Tongue (tissue), 2 donors: ENCODE results near the gene SPIN2A. TPM values are rescaled to one million over a fixed set of nuclear protein-coding genes. Genes with fewer than 3 reads are reported as not detected.
"Not testable (repeated sequence)": the region's sequence is repeated elsewhere in the genome, so short reads cannot be mapped to it uniquely, and the experiment has no call there.

Experiments used
- DNase-seq: peaks from one replicate; pipeline ENCODE4 v3.0.0-alpha.2; 2015
- total RNA-seq: library from RNA; depleted of rRNA; stranded (reverse); fragments of >200 nt; gene quantifications from one replicate; pipeline ENCODE4 v1.2.3, GENCODE V29; 2014

SPIN2A gene
- 0.41 TPM for total RNA-seq

DNA sequence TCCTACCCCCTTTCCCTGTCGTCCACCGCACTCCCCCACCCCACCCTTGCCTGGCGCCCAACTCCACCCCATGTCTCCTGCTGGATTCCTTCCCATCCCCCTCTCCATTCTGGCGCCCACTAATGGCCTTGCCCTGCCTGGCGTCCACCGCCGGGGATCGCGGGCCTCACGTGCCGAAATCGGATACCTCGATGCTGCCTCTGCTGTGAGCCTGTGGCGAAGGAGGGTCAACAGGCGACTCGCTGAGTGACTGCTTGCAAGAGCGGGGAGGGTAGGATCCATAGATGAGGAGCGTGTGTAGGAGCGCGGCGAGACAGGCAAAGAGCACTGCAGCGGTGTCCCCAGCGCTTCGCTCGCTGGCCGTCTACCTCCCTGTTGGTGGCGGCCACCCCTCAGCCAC, at the start of gene SPIN2A:
Gene SPIN2A (minus strand): TSS at position 325 of the 400 bp plus-strand sequence. CDS start 800 bp downstream, outside the sequence.
- DNase-seq = peak; percentile 45

DNA sequence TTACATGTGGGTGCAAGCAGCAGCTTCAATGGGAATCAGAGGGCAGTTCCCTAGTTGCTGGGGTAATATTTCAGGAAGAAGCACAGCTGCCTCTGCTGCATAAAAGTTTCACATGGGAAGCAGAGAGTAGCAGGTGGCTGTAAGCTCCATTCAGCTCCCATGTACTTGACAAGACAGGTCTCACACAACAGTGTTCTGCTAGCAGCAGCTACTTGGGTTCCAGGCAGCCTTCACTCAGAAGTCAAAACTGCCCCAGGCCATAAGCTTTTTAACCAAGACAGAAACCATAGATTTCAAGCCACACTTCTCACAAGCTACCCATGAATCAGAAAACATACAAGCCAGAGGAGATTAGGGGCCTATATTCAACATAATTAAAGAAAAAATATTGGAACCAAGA, 41.4 kb upstream of the SPIN2A start:
- DNase-seq = peak; percentile 0

DNA sequence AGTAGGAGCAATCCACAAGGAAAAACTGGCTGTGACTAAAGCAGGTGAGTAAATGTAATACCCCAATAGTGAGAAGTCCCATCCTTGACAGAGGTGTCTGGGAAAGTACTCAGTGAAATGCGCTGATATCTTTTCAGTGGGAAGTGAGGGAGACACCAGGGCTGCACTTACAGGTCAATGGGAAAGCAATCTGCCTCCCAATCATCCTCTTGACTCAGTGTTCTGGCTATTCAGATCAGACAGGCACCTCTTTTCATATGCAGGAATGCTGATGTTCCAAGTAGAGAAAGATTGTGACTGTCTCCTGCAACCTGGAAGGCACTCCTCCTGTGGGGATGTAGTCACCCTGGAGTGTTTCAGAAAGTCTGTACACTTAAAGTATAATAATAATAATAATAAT, 39.9 kb upstream of the SPIN2A start:
- DNase-seq = no peak

DNA sequence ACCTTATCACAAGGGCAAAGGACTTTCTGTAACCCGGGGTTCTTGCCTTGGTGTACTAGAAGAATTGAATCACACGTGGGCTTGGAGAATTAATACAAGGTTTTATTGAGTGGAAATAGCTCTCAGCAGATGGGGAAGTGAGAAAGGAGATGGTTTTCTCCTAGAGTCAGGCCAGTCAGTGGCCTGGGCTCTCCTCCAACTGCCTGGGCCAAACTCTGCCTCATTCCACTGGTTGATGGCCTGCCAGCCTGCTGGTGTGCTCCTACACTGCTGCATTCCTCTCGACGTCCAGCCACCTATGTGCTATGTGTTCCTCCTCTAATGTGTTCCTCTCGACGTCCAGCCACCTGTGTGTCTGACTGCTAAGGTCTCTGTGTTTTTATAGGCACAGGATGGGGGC, 35.3 kb upstream of the SPIN2A start:
- DNase-seq = no peak

DNA sequence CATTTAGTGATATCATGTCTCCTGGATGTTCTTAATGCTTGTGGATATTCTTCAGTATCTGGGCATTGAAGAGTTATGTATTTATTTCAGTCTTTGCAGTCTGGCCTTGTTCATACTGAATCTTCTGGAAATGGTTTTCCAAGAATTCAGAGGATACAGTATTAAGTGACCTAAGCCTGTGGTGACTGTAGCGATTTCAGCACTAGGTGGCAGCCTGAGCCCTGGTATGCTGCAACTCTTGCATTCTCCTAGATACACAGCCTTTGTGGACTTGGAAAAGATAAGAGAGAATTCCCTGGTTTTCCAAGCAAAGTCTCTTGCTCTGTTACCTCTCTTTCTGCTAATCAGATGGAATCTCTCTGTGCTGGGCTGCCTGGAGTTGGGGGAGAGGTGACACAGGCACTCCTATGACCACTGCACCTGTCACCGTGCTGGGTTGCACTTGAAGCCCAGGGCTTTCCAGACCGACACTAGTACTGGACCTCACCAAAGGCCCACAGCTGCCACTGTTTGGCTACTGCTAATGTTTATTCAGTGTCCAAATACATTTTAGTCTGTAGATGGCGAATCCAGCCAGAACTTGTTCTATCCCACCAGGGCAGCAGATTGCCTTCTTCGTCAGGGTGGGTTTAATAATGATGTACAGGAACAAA, 19.3 kb upstream of the SPIN2A start:
- no peak for DNase-seq

DNA sequence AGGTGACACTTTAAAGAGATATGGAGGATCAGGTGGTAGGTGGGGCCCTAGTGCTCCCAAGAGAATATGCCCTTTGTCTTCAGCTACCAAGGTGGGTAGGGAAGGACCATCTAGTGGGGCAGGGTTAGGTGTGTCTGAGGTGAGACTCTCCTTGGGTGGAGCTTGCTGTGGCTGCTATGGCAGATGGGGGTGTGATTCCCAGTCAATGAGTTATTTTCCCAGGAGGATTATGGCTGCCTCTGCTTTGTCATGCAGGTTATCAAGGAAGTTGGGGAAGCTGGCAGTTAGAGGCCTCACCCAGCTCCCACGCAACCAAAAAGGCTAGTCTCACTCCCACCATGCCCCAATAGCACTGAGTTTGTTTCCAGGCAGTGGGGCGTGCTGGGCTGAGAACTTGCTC, 18.0 kb upstream of the SPIN2A start:
- no peak for DNase-seq

DNA sequence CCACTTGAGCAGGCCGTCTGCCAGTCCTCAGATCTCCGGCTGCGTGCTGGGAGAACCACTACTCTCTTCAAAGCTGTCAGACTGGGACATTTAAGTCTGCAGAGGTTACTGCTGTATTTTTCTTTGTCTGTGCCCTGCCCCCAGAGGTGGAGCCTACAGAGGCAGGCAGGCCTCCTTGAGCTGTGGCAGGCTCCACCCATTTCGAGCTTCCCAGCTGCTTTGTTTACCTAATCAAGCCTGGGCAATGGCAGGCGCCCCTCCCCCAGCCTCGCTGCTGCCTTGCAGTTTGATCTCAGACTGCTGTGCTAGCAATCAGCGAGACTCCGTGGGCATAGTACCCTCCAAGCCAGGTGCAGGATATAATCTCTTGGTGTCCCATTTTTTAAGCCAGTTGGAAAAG, 15.0 kb upstream of the SPIN2A start:
- DNase-seq = not testable (repeated sequence)

DNA sequence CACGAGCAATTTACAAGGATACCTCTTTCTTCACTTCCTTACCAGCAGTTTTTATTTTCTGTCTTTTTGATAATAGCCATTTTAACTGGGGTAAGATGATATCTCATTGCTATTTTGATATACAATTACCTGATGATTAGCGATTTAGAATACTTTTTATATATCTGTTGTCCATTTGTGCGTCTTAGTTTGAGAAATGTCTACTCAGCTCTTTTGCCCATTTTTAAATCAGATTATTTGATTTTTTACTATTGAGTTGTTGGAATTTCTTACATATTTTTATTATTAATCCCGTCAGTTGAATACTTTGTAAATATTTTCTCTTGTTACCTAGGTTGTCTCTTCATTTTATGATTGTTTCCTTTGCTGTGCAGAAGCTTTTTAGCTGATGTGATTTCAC, 1.5 kb upstream of the SPIN2A start:
- no peak for DNase-seq

DNA sequence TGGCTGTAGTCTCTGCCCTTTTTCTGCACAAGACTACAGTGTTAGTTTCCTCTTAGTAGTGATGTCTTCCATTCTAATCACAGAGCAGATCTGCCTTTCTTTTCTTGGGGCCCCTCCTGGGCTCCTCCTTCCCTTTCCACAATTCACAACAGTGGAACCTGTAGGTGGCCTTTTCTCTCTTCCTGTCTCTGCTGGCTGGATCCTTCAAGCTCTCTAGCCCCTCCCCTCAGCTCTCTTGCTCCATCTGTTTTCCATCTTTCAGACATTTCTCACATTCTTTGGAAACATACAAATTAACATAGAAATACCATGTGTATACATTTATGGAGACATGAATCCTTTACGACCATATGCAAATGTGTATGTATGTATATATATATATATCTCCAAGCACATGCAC, 304 bp upstream of the SPIN2A start:
- peak; percentile 66 for DNase-seq

DNA sequence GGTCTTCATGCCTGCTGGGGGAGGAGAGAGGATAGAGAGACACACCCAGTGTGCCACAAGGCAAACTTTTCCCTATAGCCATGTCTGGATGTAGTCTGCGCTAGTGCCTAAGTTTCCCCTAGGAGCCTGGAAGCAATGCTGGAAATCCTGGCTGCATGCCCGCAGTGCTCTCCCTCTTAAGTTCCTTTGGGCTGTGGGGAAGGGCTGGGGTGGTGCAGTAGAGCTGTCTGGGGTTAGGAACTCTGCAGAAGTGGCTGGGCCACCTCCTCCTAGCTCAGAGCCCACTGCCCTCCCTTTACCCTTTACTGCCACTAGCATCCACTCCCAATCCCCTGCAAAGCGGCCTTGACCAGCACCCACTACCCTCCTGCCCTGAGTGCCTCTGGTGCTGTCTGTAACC, 608 bp downstream of the SPIN2A start:
- DNase-seq = not testable (repeated sequence)

DNA sequence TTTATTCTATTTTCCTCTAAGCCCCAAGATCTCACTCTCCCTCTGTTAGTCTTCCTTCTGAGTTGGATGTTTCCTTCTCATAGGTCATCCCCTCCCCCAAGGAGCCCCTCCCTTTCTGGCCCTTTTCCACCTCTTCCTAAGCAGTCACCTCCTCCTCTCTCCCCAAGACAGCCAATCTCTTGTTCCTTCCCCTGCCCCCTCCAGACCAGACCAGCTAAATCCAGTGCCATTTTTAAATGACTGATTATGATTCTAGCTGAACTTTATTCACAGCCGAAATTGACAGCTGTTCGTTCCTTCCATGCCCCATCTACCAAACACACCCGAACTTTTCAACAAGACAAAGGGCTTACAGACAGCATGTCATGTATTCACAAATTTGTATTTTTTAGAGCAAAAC, 1.9 kb downstream of the SPIN2A start:
- DNase-seq = no peak

DNA sequence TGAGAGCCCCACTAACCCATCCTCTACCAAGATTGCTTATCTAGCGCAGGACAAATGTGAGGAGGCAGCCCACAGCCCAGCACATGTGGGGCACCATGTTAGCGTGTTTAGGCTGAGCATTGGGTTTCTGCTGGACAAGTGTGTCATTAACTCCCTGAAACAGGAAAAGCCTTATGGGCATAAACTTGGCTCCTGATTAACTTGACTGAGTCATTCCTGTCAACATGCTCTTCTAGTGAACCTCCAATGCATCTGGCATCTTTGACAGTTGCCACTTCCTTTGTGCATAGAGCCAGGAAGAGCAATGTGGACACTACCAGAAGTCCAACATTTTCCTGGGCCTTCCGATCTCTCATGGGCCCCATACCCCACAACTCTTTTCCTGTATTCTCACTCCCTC, 2.5 kb downstream of the SPIN2A start:
- no peak for DNase-seq

DNA sequence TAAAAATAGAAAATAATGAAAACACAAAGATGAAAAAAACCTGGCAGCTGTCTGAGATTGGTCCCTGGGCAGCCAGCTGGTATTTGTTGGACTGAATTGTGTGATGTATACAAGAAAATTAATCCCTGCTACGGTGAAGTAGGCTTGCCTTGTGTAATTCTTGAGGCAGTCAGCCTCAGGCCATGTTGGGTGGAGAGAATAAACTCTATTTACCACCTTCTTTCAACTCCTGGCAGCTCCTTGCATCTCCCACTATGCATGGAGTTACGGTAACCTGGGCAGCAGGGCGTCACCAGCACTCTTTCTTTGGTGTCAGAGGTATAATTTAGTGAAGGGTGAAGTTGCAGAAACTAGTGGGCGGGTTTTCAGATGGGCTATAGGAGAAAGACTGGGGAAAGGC, 3.5 kb downstream of the SPIN2A start:
- no peak for DNase-seq

DNA sequence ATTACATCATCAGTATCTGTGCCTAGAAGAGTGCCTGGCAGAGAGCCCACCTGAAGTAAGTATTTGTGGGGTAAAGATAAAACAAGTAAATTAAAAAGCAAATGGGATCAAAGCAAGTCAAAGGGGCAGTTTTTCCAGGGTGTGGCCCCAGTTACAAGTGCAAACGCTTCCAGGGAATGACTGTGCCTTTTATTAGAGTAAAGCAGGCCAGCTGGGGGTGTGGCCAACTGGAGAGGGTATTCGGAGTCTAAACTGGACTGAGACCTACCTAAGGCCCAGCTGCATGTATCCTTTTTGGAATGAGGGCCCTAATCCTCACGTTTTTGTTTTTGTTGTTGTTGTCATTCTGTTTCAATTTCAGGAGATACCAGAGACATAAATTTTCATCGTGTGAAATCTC, 3.9 kb downstream of the SPIN2A start:
- DNase-seq = not testable (repeated sequence)

DNA sequence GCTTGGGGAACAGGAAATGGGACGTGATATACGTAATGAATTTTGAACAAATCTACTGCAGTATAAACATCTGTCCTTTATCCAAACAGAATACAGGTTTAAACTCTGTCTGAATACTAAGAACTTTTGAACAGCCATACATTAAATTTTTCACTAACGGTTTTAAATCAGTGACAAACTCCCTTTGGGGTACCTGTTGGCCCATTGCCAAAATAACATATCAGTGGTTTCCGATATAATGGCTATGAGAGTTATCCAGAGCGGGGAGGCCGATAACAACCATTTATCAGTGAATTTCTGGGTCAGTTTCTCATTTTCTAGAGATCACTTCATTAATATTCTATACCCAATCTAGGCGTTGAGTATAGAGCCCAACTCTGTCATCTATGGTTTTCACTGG, 5.2 kb downstream of the SPIN2A start:
- no peak for DNase-seq

DNA sequence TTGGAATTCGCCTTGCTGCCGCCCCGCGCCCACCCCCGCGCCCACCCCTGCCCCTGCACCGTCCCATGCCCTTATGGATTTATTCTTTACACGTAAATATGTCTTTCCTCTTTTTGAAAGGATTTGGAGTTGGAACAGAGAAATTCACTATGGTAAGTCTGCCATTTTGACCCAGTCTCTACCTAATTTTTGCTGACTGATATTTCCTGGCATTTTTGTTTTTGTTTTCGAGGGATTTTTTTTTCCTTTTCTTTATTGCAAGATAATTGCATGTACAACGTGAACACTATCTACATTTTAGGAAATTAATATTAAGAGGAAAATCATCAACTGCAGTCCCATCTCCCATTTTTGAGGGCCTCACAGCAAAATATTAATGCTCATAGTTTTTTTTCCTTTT, 15.4 kb downstream of the SPIN2A start:
- no peak for DNase-seq

DNA sequence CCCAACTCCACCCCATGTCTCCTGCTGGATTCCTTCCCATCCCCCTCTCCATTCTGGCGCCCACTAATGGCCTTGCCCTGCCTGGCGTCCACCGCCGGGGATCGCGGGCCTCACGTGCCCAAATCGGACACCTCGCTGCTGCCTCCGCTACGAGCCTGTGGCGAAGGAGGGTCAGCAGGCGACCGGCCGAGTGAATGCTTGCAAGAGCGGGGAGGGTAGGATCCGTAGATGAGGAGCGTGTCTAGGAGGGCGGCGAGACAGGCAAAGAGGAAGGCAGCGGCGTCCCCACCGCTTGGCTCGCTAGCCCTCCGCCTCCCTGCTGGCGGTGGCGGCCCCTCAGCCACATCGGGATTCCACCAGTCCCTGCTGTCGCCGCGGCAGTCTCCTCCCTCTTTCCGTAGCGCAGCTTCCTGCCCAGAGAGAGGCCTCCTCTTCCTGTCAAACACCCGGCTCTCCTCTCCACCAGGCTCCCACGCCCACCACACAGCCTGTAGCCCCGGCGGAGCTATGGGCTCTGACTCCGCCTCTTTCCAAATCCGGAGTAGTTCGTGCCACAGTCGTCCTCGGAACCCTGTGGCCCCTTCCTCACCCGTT, 15.9 kb downstream of the SPIN2A start, which contains the start of gene SPIN2B:
Gene SPIN2B (minus strand): TSS at position 387 of the 594 bp plus-strand sequence.
- DNase-seq = peak; percentile 91

DNA sequence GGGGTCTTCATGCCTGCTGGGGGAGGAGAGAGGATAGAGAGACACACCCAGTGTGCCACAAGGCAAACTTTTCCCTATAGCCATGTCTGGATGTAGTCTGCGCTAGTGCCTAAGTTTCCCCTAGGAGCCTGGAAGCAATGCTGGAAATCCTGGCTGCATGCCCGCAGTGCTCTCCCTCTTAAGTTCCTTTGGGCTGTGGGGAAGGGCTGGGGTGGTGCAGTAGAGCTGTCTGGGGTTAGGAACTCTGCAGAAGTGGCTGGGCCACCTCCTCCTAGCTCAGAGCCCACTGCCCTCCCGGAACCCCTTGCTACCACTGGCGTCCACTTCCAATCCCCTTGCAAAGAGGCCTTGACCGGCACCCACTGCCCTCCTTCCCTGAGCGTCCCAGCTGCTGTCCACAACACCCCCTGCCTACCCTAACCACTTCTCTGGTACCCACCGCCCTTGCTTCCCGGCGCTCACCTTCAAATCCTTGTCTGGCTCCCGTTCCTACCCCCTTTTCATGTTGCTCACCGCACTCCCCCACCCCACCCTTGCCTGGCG, 16.5 kb downstream of the SPIN2A start:
- DNase-seq = peak; percentile 14

DNA sequence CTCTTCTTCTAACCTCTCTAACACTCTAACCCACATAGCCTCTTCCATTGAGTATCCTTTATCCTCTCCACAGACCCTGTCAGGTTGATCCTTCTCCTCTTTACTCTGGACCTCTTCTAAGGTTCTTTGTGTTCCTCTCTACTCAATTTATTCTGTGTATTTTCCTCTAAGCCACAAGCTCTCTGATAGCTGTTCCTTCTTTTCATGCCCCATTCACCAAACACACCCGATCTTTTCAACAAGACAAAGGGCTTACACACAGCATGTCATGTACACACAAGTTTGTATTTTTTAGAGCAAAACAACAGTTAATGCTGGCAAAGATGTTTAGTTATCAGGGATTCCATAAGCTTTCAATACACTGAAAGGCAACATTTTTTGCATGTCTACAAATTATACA, 17.8 kb downstream of the SPIN2A start:
- DNase-seq = no peak

DNA sequence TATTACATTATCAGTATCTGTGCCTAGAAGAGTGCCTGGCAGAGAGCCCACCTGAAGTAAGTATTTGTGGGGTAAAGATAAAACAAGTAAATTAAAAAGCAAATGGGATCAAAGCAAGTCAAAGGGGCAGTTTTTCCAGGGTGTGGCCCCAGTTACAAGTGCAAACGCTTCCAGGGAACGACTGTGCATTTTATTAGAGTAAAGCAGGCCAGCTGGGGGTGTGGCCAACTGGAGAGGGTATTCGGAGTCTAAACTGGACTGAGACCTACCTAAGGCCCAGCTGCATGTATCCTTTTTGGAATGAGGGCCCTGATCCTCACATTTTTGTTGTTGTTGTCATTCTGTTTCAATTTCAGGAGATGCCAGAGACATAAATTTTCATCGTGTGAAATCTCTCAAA, 19.6 kb downstream of the SPIN2A start:
- not testable (repeated sequence) for DNase-seq

DNA sequence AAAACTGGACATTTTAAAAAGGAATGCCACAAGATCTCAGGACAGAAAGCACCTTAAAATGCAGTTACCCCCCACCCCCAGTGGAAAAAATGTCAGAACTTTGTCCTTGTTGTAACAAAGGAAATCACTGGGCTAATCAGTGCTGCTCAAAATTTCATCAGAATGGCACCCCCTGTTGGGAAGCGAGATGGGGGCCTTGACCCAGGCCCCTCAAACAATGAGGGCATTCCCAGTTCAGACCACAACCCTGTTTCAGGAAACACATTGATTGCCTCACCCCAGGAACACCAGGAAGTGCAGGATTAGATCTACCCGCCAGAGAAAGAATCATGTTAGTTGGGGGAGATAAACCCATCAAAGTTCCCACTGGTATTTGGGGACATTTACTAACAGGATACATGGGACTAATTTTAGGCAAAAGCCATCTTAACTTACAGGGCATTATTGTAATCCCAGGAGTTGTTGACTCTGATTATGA, 32.2 kb downstream of the SPIN2A start:
- no peak for DNase-seq

DNA sequence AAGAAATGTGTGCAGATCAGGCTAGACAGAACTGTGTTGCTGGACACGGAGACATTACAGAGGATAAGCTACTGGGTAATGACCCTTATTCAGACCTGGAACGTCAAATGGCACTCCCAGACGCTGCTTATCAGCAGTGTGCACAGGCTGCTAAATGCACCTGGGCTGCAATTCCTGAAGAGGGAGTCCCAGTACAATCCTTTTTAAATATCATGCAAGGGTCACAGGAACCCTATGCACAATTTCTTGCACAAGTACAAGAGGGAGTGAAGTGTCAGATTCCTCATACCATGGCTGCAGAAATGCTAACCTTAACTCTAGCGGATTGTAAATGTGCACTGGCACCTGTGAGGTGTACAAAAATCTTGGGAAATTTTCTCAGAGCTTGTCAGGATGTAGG, 32.8 kb downstream of the SPIN2A start:
- no peak for DNase-seq

DNA sequence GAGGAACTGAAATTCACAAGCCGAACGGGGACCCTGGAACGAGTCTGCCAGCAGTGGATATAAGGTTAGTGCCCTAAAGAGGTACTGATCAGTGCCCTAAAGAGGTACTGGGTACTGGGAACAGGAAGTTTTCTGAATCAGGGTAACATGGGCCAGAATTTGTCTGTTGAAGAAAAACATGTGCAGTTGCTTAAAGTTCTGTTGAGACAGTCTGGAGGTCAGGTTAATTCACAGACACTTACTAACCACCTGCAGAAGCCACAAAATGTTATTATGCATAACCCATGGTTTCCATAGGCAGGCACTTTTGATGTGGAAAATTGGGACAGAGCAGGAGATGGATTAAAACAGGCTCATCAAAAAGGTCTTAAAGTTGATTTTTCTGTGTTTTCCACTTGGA, 33.7 kb downstream of the SPIN2A start:
- no peak for DNase-seq

DNA sequence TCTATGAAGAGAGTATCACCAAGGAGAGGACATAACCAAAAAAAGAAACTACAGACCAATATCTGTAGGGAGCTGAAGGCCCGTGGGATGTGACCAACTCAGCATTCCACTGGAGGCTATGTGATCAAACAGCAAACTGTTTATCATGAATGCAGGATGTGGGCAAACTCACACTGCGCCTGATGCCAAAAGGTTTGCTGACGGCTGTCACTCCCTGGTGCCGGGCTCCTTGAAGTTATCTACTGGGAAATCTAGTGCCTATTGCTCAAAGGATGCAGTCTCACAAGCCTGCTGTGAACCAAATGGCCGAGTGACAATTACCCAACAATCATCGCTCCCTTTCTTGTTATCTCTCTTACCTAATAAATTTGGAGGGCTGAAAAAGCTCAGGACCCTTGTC, 34.3 kb downstream of the SPIN2A start:
- not testable (repeated sequence) for DNase-seq
